ENCODE results near the gene FBLN5.

GRCh38 chr14:91866061-91866460 is 81.4 kb downstream of the FBLN5 start:
- TF ChIP-seq CTCF (IDR thresholded peaks at IDR 0.05; ENCODE audit: poor library complexity) (no peak), EZH2 (IDR thresholded peaks at IDR 0.05; ENCODE audit: borderline replicate concordance) (no peak), EZH2phosphoT487 (IDR thresholded peaks at IDR 0.05; ENCODE audit: low read depth, severe bottlenecking, unreplicated experiment) (no peak)

Measured in hepatocyte (in vitro differentiated cells).